HepG2 (cell line): ENCODE results near the gene NOTUM. TPM values are rescaled to one million over a fixed set of nuclear protein-coding genes. Genes with fewer than 3 reads are reported as not detected.

Experiments
- ASH2L ChIP-seq: fragments of 300-600, 200-600 bp; sonication (generic); IDR thresholded peaks from 2 replicates; pipeline ENCODE4 v1.7.0; 2017; ENCODE audit warnings: low read depth, mild to moderate bottlenecking, moderate library complexity, mixed read lengths, low read length; ENCODE audit not compliant: insufficient read length
- ATF6 ChIP-seq: sonication (generic); formaldehyde crosslinking; conservative IDR thresholded peaks from 2 replicates; pipeline ENCODE4 v1.4.0; 2020; ENCODE audit warnings: missing genetic modification reagents
- BATF2 ChIP-seq: sonication (generic); formaldehyde crosslinking; IDR thresholded peaks from 2 replicates; pipeline ENCODE4 v1.8.0; 2022; ENCODE audit warnings: mild to moderate bottlenecking, missing genetic modification reagents, moderate library complexity
- KAT7 ChIP-seq: IDR thresholded peaks from 2 replicates; pipeline ENCODE4 v1.6.1; 2018; ENCODE audit warnings: borderline replicate concordance, missing compliant biosample characterization
- MLX ChIP-seq: IDR thresholded peaks from 2 replicates; pipeline ENCODE4 v1.6.1; 2016
- MXD3 ChIP-seq: IDR thresholded peaks from 2 replicates; pipeline ENCODE4 v1.6.1; 2016; ENCODE audit warnings: mild to moderate bottlenecking, missing biosample characterization, missing genetic modification reagents
- POLR2G ChIP-seq: fragments of 200-400 bp; formaldehyde crosslinking; IDR thresholded peaks from 2 replicates; pipeline ENCODE4 v1.6.1; 2018; ENCODE audit warnings: mild to moderate bottlenecking, low read depth, low read length, moderate library complexity
- RBM22 ChIP-seq: fragments of 200-400 bp; formaldehyde crosslinking; optimal IDR thresholded peaks from 2 replicates; pipeline ENCODE3; 2017; ENCODE audit warnings: mild to moderate bottlenecking, low read length, moderate library complexity
- SAFB2 ChIP-seq: sonication (generic); formaldehyde crosslinking; IDR thresholded peaks from 2 replicates; pipeline ENCODE4 v1.5.1; 2020; ENCODE audit warnings: missing genetic modification reagents, low read depth, mild to moderate bottlenecking, borderline replicate concordance
- SATB2 ChIP-seq: sonication (generic); formaldehyde crosslinking; IDR thresholded peaks from 2 replicates; pipeline ENCODE4 v1.5.0; 2020; ENCODE audit warnings: missing genetic modification reagents
- SIN3B ChIP-seq: fragments of 150-350 bp; IDR thresholded peaks from 2 replicates; pipeline ENCODE4 v1.6.1; 2014; ENCODE audit warnings: low read length
- SMAD1 ChIP-seq: sonication (generic); formaldehyde crosslinking; IDR thresholded peaks from 2 replicates; pipeline ENCODE4 v1.4.0; 2020; ENCODE audit warnings: missing genetic modification reagents, low read depth, mild to moderate bottlenecking, borderline replicate concordance
- SNAPC2 ChIP-seq: sonication (generic); formaldehyde crosslinking; IDR thresholded peaks from 2 replicates; pipeline ENCODE4 v1.8.1; 2022; ENCODE audit warnings: mild to moderate bottlenecking, missing genetic modification reagents
- SP5 ChIP-seq: IDR thresholded peaks from 2 replicates; pipeline ENCODE4 v1.6.1; 2016; ENCODE audit warnings: low read depth, borderline replicate concordance
- ZBTB25 ChIP-seq: IDR thresholded peaks from 2 replicates; pipeline ENCODE4 v1.6.1; 2018; ENCODE audit warnings: missing genetic modification reagents
- ZIK1 ChIP-seq: sonication (generic); formaldehyde crosslinking; IDR thresholded peaks from 2 replicates; pipeline ENCODE4 v1.5.0; 2020; ENCODE audit warnings: mild to moderate bottlenecking, low read depth, missing genetic modification reagents, borderline replicate concordance
- ZNF17 ChIP-seq: sonication (generic); formaldehyde crosslinking; IDR thresholded peaks from 2 replicates; pipeline ENCODE4 v1.5.0; 2020; ENCODE audit warnings: mild to moderate bottlenecking, missing genetic modification reagents
- ZNF274 ChIP-seq: sonication (generic); formaldehyde crosslinking; IDR thresholded peaks from 2 replicates; pipeline ENCODE4 v1.5.1; 2020; ENCODE audit warnings: mild to moderate bottlenecking, missing genetic modification reagents
- ZNF414 ChIP-seq: sonication (generic); formaldehyde crosslinking; IDR thresholded peaks from 2 replicates; pipeline ENCODE4 v1.5.0; 2020; ENCODE audit warnings: missing genetic modification reagents
- ZNF431 ChIP-seq: sonication (generic); formaldehyde crosslinking; IDR thresholded peaks from 2 replicates; pipeline ENCODE4 v1.9.0; 2022; ENCODE audit warnings: missing genetic modification reagents, low read depth, mild to moderate bottlenecking, borderline replicate concordance
- ZNF780A ChIP-seq: sonication (generic); formaldehyde crosslinking; IDR thresholded peaks from 2 replicates; pipeline ENCODE4 v1.8.0; 2022; ENCODE audit warnings: mild to moderate bottlenecking, missing genetic modification reagents, moderate library complexity
- ZNF788 ChIP-seq: sonication (generic); formaldehyde crosslinking; IDR thresholded peaks from 2 replicates; pipeline ENCODE4 v1.5.0; 2020; ENCODE audit warnings: mild to moderate bottlenecking, missing genetic modification reagents, borderline replicate concordance
- ZNF841 ChIP-seq: sonication (generic); formaldehyde crosslinking; IDR thresholded peaks from 2 replicates; pipeline ENCODE4 v1.8.1; 2023; ENCODE audit warnings: missing genetic modification reagents, borderline replicate concordance
- polyA plus RNA-seq, 8 experiments: library from polyadenylated mRNA; depleted of rRNA in 3 of 8; stranded (reverse) in 7 of 8; unstranded in 1 of 8; fragments of >200 nt; fragmentation: Illumina TruSeq in 4 of 8; extraction: Trizol in 4 of 8; gene quantifications; 2 replicates each; pipeline versions ENCODE4 v1.2.1 to v1.2.3, GENCODE V29; 2011 to 2016; ENCODE audit warnings: low read depth in 4 of 8, missing spikeins in 1 of 8, mixed read lengths in 1 of 8; ENCODE audit not compliant: insufficient read depth in 1 of 8
- total RNA-seq, 5 experiments: library from RNA; depleted of rRNA; stranded (reverse); fragments of >200 nt; fragmentation: Illumina TruSeq; extraction: Trizol; gene quantifications; 2 replicates each; pipeline ENCODE4 v1.2.3, GENCODE V29; 2016; ENCODE audit warnings: low read depth in 1 of 5

The NOTUM gene
- total and polyA plus RNA-seq, 2 of the 13 experiments (the other 11 are each of a cell fraction or from before 2014, with no cell fraction given) = 150 to 160 TPM

- TF ChIP-seq ASH2L (peak; percentile 40), MXD3 (peak; percentile 31; the same call in 1 of the 2 replicates), SMAD1 (CRISPR knock-in tag) (0 out of 2 replicates have a peak, but pooled peaks have one; percentile 45), ZNF414 (no peak), SNAPC2 (CRISPR knock-in tag) (no peak), ZNF841 (CRISPR knock-in tag) (peak; percentile 38; the same call in 1 of the 2 replicates), ZIK1 (peak; percentile 70; the same call in 1 of the 2 replicates), SIN3B (0 out of 2 replicates have a peak, but pooled peaks have one; percentile 20), ZNF431 (CRISPR knock-in tag) (peak; percentile 54; the same call in 1 of the 2 replicates), POLR2G (peak; percentile 84), SAFB2 (CRISPR knock-in tag) (no peak), ZBTB25 (CRISPR knock-in tag) (peak; percentile 40; the same call in 1 of the 2 replicates), ZNF274 (CRISPR knock-in tag) (0 out of 2 replicates have a peak, but pooled peaks have one; percentile 15), SP5 (peak; percentile 66), SATB2 (CRISPR knock-in tag) (no peak), ATF6 (CRISPR knock-in tag) (no peak), ZNF780A (CRISPR knock-in tag) (0 out of 2 replicates have a peak, but pooled peaks have one; percentile 19), MLX (0 out of 2 replicates have a peak, but pooled peaks have one; percentile 12), BATF2 (0 out of 2 replicates have a peak, but pooled peaks have one; percentile 32), ZNF788 (0 out of 2 replicates have a peak, but pooled peaks have one; percentile 29), KAT7 (CRISPR knock-in tag) (peak; percentile 69; the same call in 1 of the 2 replicates), ZNF17 (CRISPR knock-in tag) (no peak), RBM22 (peak; percentile 94)
Observed at GRCh38 chr17:81917565-81918332, 43.2 kb downstream of the NOTUM start, which contains the start of gene SIRT7 (continued).
